HCT116 (cell line): ENCODE measurements around the gene AZIN2. TPM values are rescaled to one million over a fixed set of nuclear protein-coding genes. Genes with fewer than 3 reads are reported as not detected.

Experiments used
- ATAC-seq: fragments of 200-7000 bp; cut with Tn5 transposase; 2 replicates; pipeline ENCODE4 v1.9.1; 2020; ENCODE audit warnings: mild to moderate bottlenecking, moderate library complexity
- BruUV-seq: library from RNA; stranded (reverse); fragments of 400-500 nt; replicated peaks from 2 replicates; lab custom pipeline; 2021; lab: Mats Ljungman, UMichigan
- CTCF ChIA-PET: fragments of 300-600 bp; sonication (Branson Sonifier 250); formaldehyde crosslinking; loops from one replicate; lab custom pipeline; 2021; ENCODE audit warnings: antibody characterized with exemption; lab: Charles Lee
- POLR2A ChIA-PET: fragments of 300-600, 350-600 bp; sonication (Branson Sonifier 250); formaldehyde crosslinking; loops from one replicate; lab custom pipeline; 2021; ENCODE audit warnings: antibody characterized with exemption; lab: Charles Lee
- RAD21 ChIA-PET, 2 experiments: fragments of 300-600 bp; sonication (Branson Sonifier 250); formaldehyde crosslinking; loops; one replicate each; lab custom pipeline; 2023; ENCODE audit warnings: low total read pairs in 2 of 2; ENCODE audit not compliant: uncharacterized antibody in 2 of 2, unreplicated experiment in 2 of 2, low non-redundant PET in 1 of 2; lab: Charles Lee
- DNase-seq: peaks from one replicate; pipeline ENCODE4 v3.0.0-alpha.2; 2010; ENCODE audit warnings: low read depth, low spot score
- H2AFZ ChIP-seq: fragments of 200-600 bp; shearing (Covaris generic), sonication (generic); 2 replicates; pipeline ENCODE4 v1.6.1; 2017; ENCODE audit warnings: low read depth, mixed run types, mixed read lengths, antibody characterized with exemption, low read length; ENCODE audit not compliant: poor library complexity, severe bottlenecking
- H3K27ac ChIP-seq: 2 replicates; pipeline ENCODE4 v1.5.1; 2012; ENCODE audit warnings: low read depth, low read length
- H3K27me3 ChIP-seq: fragments of 200-600 bp; sonication (generic); 2 replicates; pipeline ENCODE4 v1.6.1; 2016; ENCODE audit warnings: mixed run types, low read length, mixed read lengths; ENCODE audit not compliant: insufficient read depth
- H3K36me3 ChIP-seq, 2 experiments: fragments of 200-500 bp in 1 of 2; fragments of 200-600 bp in 1 of 2; sonication (Bioruptor generic) in 1 of 2; sonication (generic) in 1 of 2; 2 replicates each; pipeline versions ENCODE4 v1.5.1 to v1.6.1; 2014 to 2016; ENCODE audit warnings: low read length in 2 of 2, inconsistent platforms in 1 of 2, mixed read lengths in 1 of 2, mixed run types in 1 of 2; ENCODE audit not compliant: insufficient read depth in 2 of 2, control insufficient read depth in 1 of 2
- H3K4me1 ChIP-seq, 2 experiments: fragments of 200-600 bp in 1 of 2; sonication (generic) in 1 of 2; 2 replicates each; pipeline versions ENCODE4 v1.5.1 to v1.6.1; 2012 to 2017; ENCODE audit warnings: low read length in 2 of 2, inconsistent platforms in 1 of 2, mild to moderate bottlenecking in 1 of 2, mixed read lengths in 1 of 2, mixed run types in 1 of 2, moderate library complexity in 1 of 2; ENCODE audit not compliant: insufficient read depth in 2 of 2, control insufficient read depth in 1 of 2
- H3K4me2 ChIP-seq: fragments of 200-600 bp; sonication (generic); 2 replicates; pipeline ENCODE4 v1.6.1; 2017; ENCODE audit warnings: mixed run types, low read length, mixed read lengths
- H3K4me3 ChIP-seq, 2 experiments: fragments of 200-600 bp in 1 of 2; sonication (generic) in 1 of 2; replicated peaks in 1 of 2; 2 replicates each; pipeline ENCODE4 v1.5.1; 2011 to 2016; ENCODE audit warnings: low read length in 2 of 2, control low read depth in 1 of 2, low read depth in 1 of 2, mild to moderate bottlenecking in 1 of 2, mixed read lengths in 1 of 2, mixed run types in 1 of 2
- H3K79me2 ChIP-seq: fragments of 200-600 bp; sonication (generic); 2 replicates; pipeline ENCODE4 v1.6.1; 2017; ENCODE audit warnings: mild to moderate bottlenecking, mixed run types, low read length, moderate library complexity, mixed read lengths; ENCODE audit not compliant: insufficient read depth
- H3K9ac ChIP-seq: fragments of 200-600 bp; sonication (generic); 2 replicates; pipeline ENCODE4 v1.6.1; 2016; ENCODE audit warnings: low read length, mixed read lengths
- H3K9me2 ChIP-seq: fragments of 200-600 bp; sonication (generic), shearing (Covaris generic); 2 replicates; pipeline ENCODE4 v1.6.1; 2017; ENCODE audit warnings: mixed run types, mild to moderate bottlenecking, moderate library complexity; ENCODE audit not compliant: insufficient read depth
- H3K9me3 ChIP-seq, 2 experiments: fragments of 200-500 bp in 1 of 2; fragments of 200-600 bp in 1 of 2; sonication (Bioruptor generic) in 1 of 2; sonication (generic) in 1 of 2; 2 replicates each; pipeline ENCODE4 v1.6.1; 2014 to 2017; ENCODE audit warnings: low read length in 2 of 2, mixed read lengths in 2 of 2, inconsistent platforms in 1 of 2, low read depth in 1 of 2, mild to moderate bottlenecking in 1 of 2, mixed run types in 1 of 2, moderate library complexity in 1 of 2; ENCODE audit not compliant: control insufficient read depth in 1 of 2, insufficient read depth in 1 of 2
- H4K20me1 ChIP-seq: fragments of 200-600 bp; sonication (generic), shearing (Covaris generic); 2 replicates; pipeline ENCODE4 v1.6.1; 2017; ENCODE audit warnings: mixed run types, mild to moderate bottlenecking, moderate library complexity; ENCODE audit not compliant: insufficient read depth
- CEBPB ChIP-seq: IDR thresholded peaks from 2 replicates; pipeline ENCODE4 v1.6.1; 2012; ENCODE audit warnings: low read depth
- EGR1 ChIP-seq: IDR thresholded peaks from 2 replicates; pipeline ENCODE4 v1.6.1; 2012; ENCODE audit warnings: low read depth
- ELF1 ChIP-seq: IDR thresholded peaks from 2 replicates; pipeline ENCODE4 v1.6.1; 2012; ENCODE audit warnings: low read depth, borderline replicate concordance
- EZH2 ChIP-seq: fragments of 200-600 bp; sonication (generic); IDR thresholded peaks from 2 replicates; pipeline ENCODE4 v1.6.1; 2017; ENCODE audit warnings: antibody characterized with exemption, mixed run types
- EZH2phosphoT487 ChIP-seq: fragments of 200-600 bp; IDR thresholded peaks from 2 replicates; pipeline ENCODE4 v1.6.1; 2018; ENCODE audit warnings: antibody characterized with exemption, borderline replicate concordance
- POLR2AphosphoS5 ChIP-seq: IDR thresholded peaks from 2 replicates; pipeline ENCODE4 v1.6.1; 2011; ENCODE audit warnings: mild to moderate bottlenecking, low read depth, low read length, moderate library complexity
- SP1 ChIP-seq: IDR thresholded peaks from 2 replicates; pipeline ENCODE4 v1.6.1; 2012; ENCODE audit warnings: low read depth
- TCF7L2 ChIP-seq: IDR thresholded peaks from 2 replicates; pipeline ENCODE4 v1.7.0; 2011; ENCODE audit warnings: borderline replicate concordance, inconsistent platforms; ENCODE audit not compliant: insufficient read depth, insufficient read length; ENCODE audit errors: extremely low read depth
- YY1 ChIP-seq: IDR thresholded peaks from 2 replicates; pipeline ENCODE4 v1.6.1; 2011; ENCODE audit warnings: low read length, low read depth, moderate library complexity, mild to moderate bottlenecking; ENCODE audit not compliant: insufficient replicate concordance; ENCODE audit errors: extremely low read depth
- ZFX ChIP-seq: fragments of 450-650 bp; IDR thresholded peaks from 2 replicates; pipeline ENCODE4 v1.6.1; 2017
- intact Hi-C: fragments of 100-400 bp; cut with micrococcal nuclease; formaldehyde crosslinking; loops from 2 replicates; pipeline ENCODE4 v1.10.0; 2022
- total RNA-seq: library from RNA; stranded (reverse); gene quantifications from one replicate; pipeline ENCODE4 v1.2.1, GENCODE V29; 2021; ENCODE audit not compliant: unreplicated experiment
- TF ChIP-seq, protein P1 (sequence below): IDR thresholded peaks from 2 replicates; pipeline ENCODE4 v1.6.1; 2011; ENCODE audit warnings: mild to moderate bottlenecking, low read length, moderate library complexity; ENCODE audit not compliant: insufficient replicate concordance; ENCODE audit errors: extremely low read depth
- TF ChIP-seq, protein P2 (sequence below), 3 experiments: fragments of 200-600 bp in 1 of 3; sonication (generic) in 1 of 3; IDR thresholded peaks in 2 of 3; conservative IDR thresholded peaks in 1 of 3; 2 replicates each; pipeline ENCODE4 v1.5.1; 2012 to 2017; ENCODE audit warnings: low read depth in 2 of 3, low read length in 2 of 3, antibody characterized with exemption in 1 of 3, borderline replicate concordance in 1 of 3, control low read depth in 1 of 3, mild to moderate bottlenecking in 1 of 3, mixed read lengths in 1 of 3, mixed run types in 1 of 3, moderate library complexity in 1 of 3; ENCODE audit not compliant: insufficient read depth in 1 of 3

The AZIN2 gene
- total RNA-seq, 1 experiment from 2014 or later: 7.8 TPM

DNA sequence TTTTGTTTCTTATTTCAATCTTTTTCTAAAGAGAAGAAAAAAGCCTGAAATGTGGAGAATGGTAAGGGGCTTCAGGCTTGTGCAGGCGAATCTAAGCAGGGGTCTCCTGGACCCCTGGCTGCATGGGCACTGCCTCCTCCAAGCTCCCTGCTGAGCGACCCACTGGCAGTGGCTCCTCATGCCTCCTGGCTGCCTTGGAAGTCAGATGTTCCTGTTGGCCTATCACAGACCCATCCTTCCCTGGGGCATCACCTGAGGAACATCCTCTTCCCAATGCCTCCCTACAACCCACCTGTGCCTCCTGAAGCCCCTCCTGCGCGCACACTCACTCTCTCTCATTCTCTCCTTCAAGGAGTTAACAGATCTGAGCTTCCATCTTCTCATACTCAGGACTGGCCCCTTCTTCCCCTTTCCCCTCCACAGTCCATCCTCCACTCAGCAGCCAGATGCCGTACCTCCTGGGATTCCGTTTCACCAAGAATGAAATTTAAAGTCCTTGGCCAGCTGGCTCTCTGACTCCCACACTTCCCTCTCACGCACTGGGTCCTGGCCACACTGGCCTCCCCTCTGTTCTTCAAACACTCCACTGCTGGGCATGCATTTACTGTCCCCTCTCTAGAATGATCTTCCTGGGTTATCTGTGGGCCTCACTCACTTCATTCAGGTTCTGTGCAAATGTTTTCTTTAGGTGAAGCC, 41.7 kb downstream of the AZIN2 start:
- Histone ChIP-seq H3K36me3 (no peaks in the 10 kb centered on the region; a peak in 1 of 4 replicates), H3K4me1 (peaks cover 0 to 9% of the 10 kb centered on the region in 2 experiments; a peak in 3 of 4 replicates), H3K4me2 (no peak overlapping the region), H3K4me3 (no peak overlapping the region), H3K9ac (no peak overlapping the region), H2AFZ (no peak overlapping the region), H3K9me2 (no peaks in the 10 kb centered on the region), H3K27ac (no peak overlapping the region)
- intact Hi-C loops: loop anchor here (10.0 kb wide), 1 partner anchor 222 kb away; no protein-coding TSS in a partner anchor
- CTCF ChIA-PET: no interaction called here
- RAD21 ChIA-PET: no interaction called here
- no TSS peak for BruUV-seq
- POLR2A ChIA-PET: no interaction called here
- DNase-seq: no peak
- TF ChIP-seq ZFX: no peak
- TF ChIP-seq, protein P1, sequence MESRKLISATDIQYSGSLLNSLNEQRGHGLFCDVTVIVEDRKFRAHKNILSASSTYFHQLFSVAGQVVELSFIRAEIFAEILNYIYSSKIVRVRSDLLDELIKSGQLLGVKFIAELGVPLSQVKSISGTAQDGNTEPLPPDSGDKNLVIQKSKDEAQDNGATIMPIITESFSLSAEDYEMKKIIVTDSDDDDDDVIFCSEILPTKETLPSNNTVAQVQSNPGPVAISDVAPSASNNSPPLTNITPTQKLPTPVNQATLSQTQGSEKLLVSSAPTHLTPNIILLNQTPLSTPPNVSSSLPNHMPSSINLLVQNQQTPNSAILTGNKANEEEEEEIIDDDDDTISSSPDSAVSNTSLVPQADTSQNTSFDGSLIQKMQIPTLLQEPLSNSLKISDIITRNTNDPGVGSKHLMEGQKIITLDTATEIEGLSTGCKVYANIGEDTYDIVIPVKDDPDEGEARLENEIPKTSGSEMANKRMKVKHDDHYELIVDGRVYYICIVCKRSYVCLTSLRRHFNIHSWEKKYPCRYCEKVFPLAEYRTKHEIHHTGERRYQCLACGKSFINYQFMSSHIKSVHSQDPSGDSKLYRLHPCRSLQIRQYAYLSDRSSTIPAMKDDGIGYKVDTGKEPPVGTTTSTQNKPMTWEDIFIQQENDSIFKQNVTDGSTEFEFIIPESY: no peak
- TF ChIP-seq SP1: no peak
- TF ChIP-seq EZH2phosphoT487: no peak
- TF ChIP-seq POLR2AphosphoS5: no peak
- no peak for TF ChIP-seq CEBPB
- TF ChIP-seq TCF7L2: no peak
- no peak for TF ChIP-seq EZH2
- TF ChIP-seq ELF1: no peak
- no peak for TF ChIP-seq YY1
- TF ChIP-seq, protein P2, sequence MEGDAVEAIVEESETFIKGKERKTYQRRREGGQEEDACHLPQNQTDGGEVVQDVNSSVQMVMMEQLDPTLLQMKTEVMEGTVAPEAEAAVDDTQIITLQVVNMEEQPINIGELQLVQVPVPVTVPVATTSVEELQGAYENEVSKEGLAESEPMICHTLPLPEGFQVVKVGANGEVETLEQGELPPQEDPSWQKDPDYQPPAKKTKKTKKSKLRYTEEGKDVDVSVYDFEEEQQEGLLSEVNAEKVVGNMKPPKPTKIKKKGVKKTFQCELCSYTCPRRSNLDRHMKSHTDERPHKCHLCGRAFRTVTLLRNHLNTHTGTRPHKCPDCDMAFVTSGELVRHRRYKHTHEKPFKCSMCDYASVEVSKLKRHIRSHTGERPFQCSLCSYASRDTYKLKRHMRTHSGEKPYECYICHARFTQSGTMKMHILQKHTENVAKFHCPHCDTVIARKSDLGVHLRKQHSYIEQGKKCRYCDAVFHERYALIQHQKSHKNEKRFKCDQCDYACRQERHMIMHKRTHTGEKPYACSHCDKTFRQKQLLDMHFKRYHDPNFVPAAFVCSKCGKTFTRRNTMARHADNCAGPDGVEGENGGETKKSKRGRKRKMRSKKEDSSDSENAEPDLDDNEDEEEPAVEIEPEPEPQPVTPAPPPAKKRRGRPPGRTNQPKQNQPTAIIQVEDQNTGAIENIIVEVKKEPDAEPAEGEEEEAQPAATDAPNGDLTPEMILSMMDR (IDR thresholded peaks at IDR 0.05 in 2 of 3, conservative IDR thresholded peaks at IDR 0.05 in 1 of 3; ENCODE audit: borderline replicate concordance in 1 of 3, insufficient read depth in 1 of 3, low read depth in 2 of 3, low read length in 2 of 3): no peak
- TF ChIP-seq EGR1: no peak
- TF ChIP-seq, all 23 proteins: peak for 0
- Histone ChIP-seq H3K79me2 (peaks cover 20% of the 10 kb centered on the region), H4K20me1 (no peaks in the 10 kb centered on the region), H3K27me3 (no peaks in the 10 kb centered on the region), H3K9me3 (no peaks in the 10 kb centered on the region)
- no peak for ATAC-seq
